Measurements from ENCODE around the gene CDC16. TPM values are rescaled to one million over a fixed set of nuclear protein-coding genes. Genes with fewer than 3 reads are reported as not detected.
"Not testable (repeated sequence)": the region's sequence is repeated elsewhere in the genome, so short reads cannot be mapped to it uniquely, and the experiment has no call there.

Gene CDC16
- total RNA-seq, 1 donor from 2014 or later, result 104 TPM

DNA sequence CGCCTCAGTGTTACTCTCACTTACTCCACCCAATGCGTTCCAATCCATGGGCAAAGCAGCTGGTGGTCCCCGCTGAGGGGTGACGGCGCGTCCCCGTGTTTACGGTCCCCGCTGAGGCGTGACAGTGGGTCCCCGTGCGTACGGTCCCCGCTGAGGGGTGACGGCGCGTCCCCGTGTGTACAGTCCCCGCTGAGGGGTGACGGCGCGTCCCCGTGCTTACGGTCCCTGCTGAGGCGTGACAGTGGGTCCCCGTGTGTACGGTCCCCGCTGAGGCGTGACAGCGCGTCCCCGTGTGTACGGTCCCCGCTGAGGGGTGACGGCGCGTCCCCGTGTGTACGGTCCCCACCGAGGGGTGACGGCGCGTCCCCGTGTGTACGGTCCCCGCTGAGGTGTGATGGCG lies 36.1 kb upstream of the CDC16 start:
- H3K27me3 Mint-ChIP-seq, result no peaks in the 10 kb centered on the region
- H3K27ac Mint-ChIP-seq, result no peak overlapping the region
- no peak overlapping the region for H3K4me3 Mint-ChIP-seq (ENCODE audit: low read depth)
- H3K9me3 Mint-ChIP-seq (ENCODE audit: low read depth), result no peaks in the 10 kb centered on the region
- DNase-seq (ENCODE audit: low spot score, unreplicated experiment), result no peak
- H3K4me1 Mint-ChIP-seq (ENCODE audit: low read depth), result peaks cover 4% of the 10 kb centered on the region
- H3K36me3 Mint-ChIP-seq (ENCODE audit: insufficient read depth), result no peaks in the 10 kb centered on the region
- TF ChIP-seq, protein P1, sequence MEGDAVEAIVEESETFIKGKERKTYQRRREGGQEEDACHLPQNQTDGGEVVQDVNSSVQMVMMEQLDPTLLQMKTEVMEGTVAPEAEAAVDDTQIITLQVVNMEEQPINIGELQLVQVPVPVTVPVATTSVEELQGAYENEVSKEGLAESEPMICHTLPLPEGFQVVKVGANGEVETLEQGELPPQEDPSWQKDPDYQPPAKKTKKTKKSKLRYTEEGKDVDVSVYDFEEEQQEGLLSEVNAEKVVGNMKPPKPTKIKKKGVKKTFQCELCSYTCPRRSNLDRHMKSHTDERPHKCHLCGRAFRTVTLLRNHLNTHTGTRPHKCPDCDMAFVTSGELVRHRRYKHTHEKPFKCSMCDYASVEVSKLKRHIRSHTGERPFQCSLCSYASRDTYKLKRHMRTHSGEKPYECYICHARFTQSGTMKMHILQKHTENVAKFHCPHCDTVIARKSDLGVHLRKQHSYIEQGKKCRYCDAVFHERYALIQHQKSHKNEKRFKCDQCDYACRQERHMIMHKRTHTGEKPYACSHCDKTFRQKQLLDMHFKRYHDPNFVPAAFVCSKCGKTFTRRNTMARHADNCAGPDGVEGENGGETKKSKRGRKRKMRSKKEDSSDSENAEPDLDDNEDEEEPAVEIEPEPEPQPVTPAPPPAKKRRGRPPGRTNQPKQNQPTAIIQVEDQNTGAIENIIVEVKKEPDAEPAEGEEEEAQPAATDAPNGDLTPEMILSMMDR (IDR thresholded peaks at IDR 0.05; ENCODE audit: unreplicated experiment), result no peak

DNA sequence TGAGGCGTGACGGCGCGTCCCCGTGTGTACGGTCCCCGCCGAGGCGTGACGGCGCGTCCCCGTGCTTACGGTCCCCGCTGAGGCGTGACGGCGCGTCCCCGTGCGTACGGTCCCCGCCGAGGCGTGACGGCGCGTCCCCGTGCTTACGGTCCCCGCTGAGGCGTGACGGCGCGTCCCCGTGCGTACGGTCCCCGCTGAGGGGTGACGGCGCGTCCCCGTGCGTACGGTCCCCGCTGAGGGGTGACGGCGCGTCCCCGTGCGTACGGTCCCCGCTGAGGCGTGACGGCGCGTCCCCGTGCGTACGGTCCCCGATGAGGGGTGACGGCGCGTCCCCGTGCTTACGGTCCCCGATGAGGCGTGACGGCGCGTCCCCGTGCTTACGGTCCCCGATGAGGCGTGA lies 35.2 kb upstream of the CDC16 start:
- H3K4me1 Mint-ChIP-seq (ENCODE audit: low read depth); H3K4me3 Mint-ChIP-seq (ENCODE audit: low read depth); DNase-seq (ENCODE audit: low spot score, unreplicated experiment); H3K27ac Mint-ChIP-seq; H3K9me3 Mint-ChIP-seq (ENCODE audit: low read depth); H3K27me3 Mint-ChIP-seq; H3K36me3 Mint-ChIP-seq (ENCODE audit: insufficient read depth): not testable (repeated sequence)

DNA sequence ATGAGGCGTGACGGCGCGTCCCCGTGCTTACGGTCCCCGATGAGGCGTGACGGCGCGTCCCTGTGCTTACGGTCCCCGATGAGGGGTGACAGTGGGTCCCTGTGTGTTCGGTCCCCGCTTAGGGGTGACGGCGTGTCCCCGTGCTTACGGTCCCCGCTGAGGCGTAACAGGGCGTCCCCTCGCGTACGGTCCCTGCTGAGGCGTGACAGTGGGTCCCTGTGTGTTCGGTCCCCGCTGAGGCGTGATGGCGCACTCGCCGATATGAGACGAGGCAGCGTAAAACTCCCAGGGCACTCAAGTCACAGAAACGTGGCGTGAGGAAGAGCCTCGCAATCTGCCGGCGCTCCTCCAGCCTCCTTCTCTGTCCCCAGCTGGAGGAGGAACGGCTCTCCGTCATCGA lies 34.7 kb upstream of the CDC16 start:
- H3K9me3 Mint-ChIP-seq (ENCODE audit: low read depth), result peaks cover 4% of the 10 kb centered on the region

DNA sequence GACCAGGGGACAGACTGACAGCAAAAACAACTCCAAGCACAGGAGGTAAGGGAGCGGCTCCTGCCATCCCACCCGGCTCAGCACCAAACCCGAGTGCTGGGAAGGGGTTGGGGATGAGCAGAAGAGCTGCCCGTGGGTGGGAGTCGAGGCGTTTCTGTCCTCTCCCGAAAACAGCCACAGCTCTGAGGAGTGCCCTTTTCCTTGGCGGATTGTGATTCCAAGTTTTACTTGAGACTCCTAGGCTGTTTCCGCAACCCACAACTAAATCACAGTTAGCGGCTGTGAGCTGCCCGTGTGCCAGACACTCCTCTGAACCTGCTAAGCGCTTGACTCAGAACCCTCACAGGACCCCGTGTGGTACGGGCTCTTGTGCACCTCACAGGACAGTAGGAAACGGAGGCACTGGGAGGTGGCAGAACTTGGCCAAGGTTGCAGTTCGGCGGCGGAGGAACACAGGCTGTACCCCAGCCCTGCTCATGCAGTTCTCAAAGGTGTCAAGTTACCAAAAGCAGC lies 34.2 kb upstream of the CDC16 start:
- Mint-ChIP-seq H3K36me3 (ENCODE audit: insufficient read depth) (no peaks in the 10 kb centered on the region), H3K27me3 (no peaks in the 10 kb centered on the region), H3K27ac (no peak overlapping the region), H3K4me1 (ENCODE audit: low read depth) (peaks cover 4% of the 10 kb centered on the region), H3K4me3 (ENCODE audit: low read depth) (no peak overlapping the region), H3K9me3 (ENCODE audit: low read depth) (peaks cover 4% of the 10 kb centered on the region)
- TF ChIP-seq, protein P1 (IDR thresholded peaks at IDR 0.05; ENCODE audit: unreplicated experiment), result no peak
- no peak for DNase-seq (ENCODE audit: low spot score, unreplicated experiment)

More for the DNA sequence above, 34.7 kb upstream of the CDC16 start:
- H3K4me1 Mint-ChIP-seq (ENCODE audit: low read depth), result peaks cover 4% of the 10 kb centered on the region
- H3K27ac Mint-ChIP-seq, result no peak overlapping the region
- no peaks in the 10 kb centered on the region for H3K27me3 Mint-ChIP-seq
- H3K4me3 Mint-ChIP-seq (ENCODE audit: low read depth), result no peak overlapping the region
- DNase-seq (ENCODE audit: low spot score, unreplicated experiment), result no peak
- no peaks in the 10 kb centered on the region for H3K36me3 Mint-ChIP-seq (ENCODE audit: insufficient read depth)
- TF ChIP-seq, protein P1 (IDR thresholded peaks at IDR 0.05; ENCODE audit: unreplicated experiment), result no peak

DNA sequence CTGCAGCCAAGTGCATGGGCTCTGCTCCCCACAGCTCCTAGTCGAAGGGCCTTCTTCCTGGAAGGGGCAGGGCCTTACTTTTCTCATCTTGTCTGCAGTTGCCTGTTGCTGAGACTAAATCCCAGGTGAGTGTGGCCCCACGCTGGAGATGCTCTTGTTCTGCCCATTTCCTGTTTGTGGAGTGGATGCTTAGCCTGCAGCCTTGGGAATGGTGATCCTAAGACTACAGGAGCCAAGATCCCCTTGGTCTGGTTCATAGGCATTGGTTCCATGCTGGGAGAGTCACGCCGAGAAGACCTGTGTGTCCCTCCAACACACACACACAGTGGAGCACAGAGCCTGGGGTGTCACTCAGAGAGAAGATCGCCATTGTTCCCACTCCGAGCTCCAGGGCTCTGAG lies 32.1 kb upstream of the CDC16 start:
- no peaks in the 10 kb centered on the region for H3K36me3 Mint-ChIP-seq (ENCODE audit: insufficient read depth)
- H3K4me1 Mint-ChIP-seq (ENCODE audit: low read depth), result no peaks in the 10 kb centered on the region
- TF ChIP-seq, protein P1 (IDR thresholded peaks at IDR 0.05; ENCODE audit: unreplicated experiment), result no peak
- H3K27ac Mint-ChIP-seq, result no peak overlapping the region
- H3K27me3 Mint-ChIP-seq, result no peaks in the 10 kb centered on the region
- peaks cover 11% of the 10 kb centered on the region for H3K9me3 Mint-ChIP-seq (ENCODE audit: low read depth)
- H3K4me3 Mint-ChIP-seq (ENCODE audit: low read depth), result no peak overlapping the region
- DNase-seq (ENCODE audit: low spot score, unreplicated experiment), result no peak

DNA sequence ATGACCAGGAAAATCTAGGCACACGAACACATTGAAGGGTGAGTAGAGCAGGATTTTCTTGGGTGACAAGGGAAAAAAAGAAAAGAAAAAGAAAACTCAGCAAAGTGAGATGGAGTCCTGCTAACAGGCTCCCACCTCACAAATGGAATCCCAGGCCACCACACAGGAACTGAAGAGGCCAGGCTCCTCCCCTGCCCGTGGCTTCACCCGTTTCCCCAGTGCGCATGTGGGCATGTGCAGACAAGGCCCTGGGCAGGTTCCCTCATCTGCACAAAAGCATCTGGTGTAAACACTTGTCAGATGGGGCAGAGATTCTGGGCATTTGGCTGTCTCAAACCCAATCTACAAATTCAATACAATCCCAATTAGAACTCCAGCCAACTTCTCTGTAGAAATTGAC lies 31.2 kb upstream of the CDC16 start:
- Mint-ChIP-seq H3K27ac (no peak overlapping the region), H3K36me3 (ENCODE audit: insufficient read depth) (no peaks in the 10 kb centered on the region), H3K4me1 (ENCODE audit: low read depth) (no peaks in the 10 kb centered on the region), H3K9me3 (ENCODE audit: low read depth) (peaks cover 11% of the 10 kb centered on the region), H3K4me3 (ENCODE audit: low read depth) (no peak overlapping the region), H3K27me3 (no peaks in the 10 kb centered on the region)
- TF ChIP-seq, protein P1 (IDR thresholded peaks at IDR 0.05; ENCODE audit: unreplicated experiment), result no peak
- DNase-seq (ENCODE audit: low spot score, unreplicated experiment), result no peak
